Psoas muscle (tissue), 8 donors: ENCODE measurements around the gene GXYLT1. TPM values are rescaled to one million over a fixed set of nuclear protein-coding genes. Genes with fewer than 3 reads are reported as not detected.

Experiments used
- ATAC-seq, 4 donors: fragments of 200-7000 bp; cut with Tn5 transposase; one replicate each; pipeline ENCODE4 v1.9.1; 2020; ENCODE audit warnings: moderate library complexity in 3 of 4, mild to moderate bottlenecking in 2 of 4
- DNase-seq, 2 donors: peaks; one replicate each; pipeline ENCODE4 v3.0.0-alpha.2; 2020
- H3K27ac ChIP-seq: fragments of 200-600 bp; one replicate; pipeline ENCODE4 v1.8.0; 2022
- H3K27me3 ChIP-seq, 3 donors: fragments of 200-600 bp in 1 of 3; one replicate each; pipeline versions ENCODE4 v1.6.1 to v1.8.0; 2013 to 2022; ENCODE audit warnings: low read length in 2 of 3, mild to moderate bottlenecking in 2 of 3, moderate library complexity in 1 of 3; ENCODE audit not compliant: insufficient read depth in 3 of 3
- H3K36me3 ChIP-seq, 2 donors: fragments of 200-600 bp in 1 of 2; one replicate each; pipeline versions ENCODE4 v1.6.1 to v1.8.0; 2013 to 2022; ENCODE audit warnings: low read depth in 1 of 2, mild to moderate bottlenecking in 1 of 2, moderate library complexity in 1 of 2; ENCODE audit not compliant: insufficient read depth in 1 of 2
- H3K4me1 ChIP-seq: fragments of 200-600 bp; one replicate; pipeline ENCODE4 v1.8.0; 2022
- H3K4me3 ChIP-seq: fragments of 200-600 bp; one replicate; pipeline ENCODE4 v1.8.0; 2022; ENCODE audit warnings: mild to moderate bottlenecking
- H3K9me3 ChIP-seq: fragments of 200-600 bp; one replicate; pipeline ENCODE4 v1.8.0; 2022
- WGBS, 3 donors: extraction: QIAGEN DNeasy Blood & Tissue Kit; methylation state at CpG; one replicate each; pipeline versions ENCODE4 v1.1.6 to v1.1.7; 2013; 5-methylcytosine and 5-hydroxymethylcytosine counted together
- intact Hi-C, 2 donors: fragments of 100-400 bp; cut with DNase I; formaldehyde crosslinking; loops; one replicate each; pipeline versions ENCODE4 v1.11.0 to v1.14.2; 2022
- polyA plus RNA-seq, 3 donors: library from polyadenylated mRNA; stranded (reverse); fragments of 200-250 nt; gene quantifications; one replicate each; pipeline ENCODE4 v1.2.3, GENCODE V29; 2013
- total RNA-seq, 4 donors: library from RNA; stranded (reverse); fragmentation: NEBNext Ultra II Directional in 2 of 4; extraction: Animal tissue kit (Norgen Biotek cat#: 25700) in 2 of 4; gene quantifications; one replicate each; pipeline versions ENCODE4 v1.2.1 to v1.2.4, GENCODE V29; 2021 to 2023
- TF ChIP-seq, protein P1 (sequence below): fragments of 200-600 bp; IDR thresholded peaks from one replicate; pipeline ENCODE4 v1.8.0; 2022; ENCODE audit warnings: antibody characterized with exemption
- donor health status: healthy with polysubstance abuse.
- donor health status: DM: no; HTN: no; CAD: no; lungs with moderate emphysema.
- donor health status: Bipolar disorder and iron deficiency.
- donor health status: healthy.
- donor health status: DM: yes; HTN: yes; CAD: no.
- donor health status: DM: no; HTN: no; CAD: no.
- donor health status: DM: no; HTN: no; CAD: no.
- donor health status: DM: yes; HTN: yes; CAD: no.

Gene GXYLT1
- total and polyA plus RNA-seq, 7 donors: 1.3 to 6.3 (median 4.3) TPM

GRCh38 chr12:42130672-42131402, 13.8 kb downstream of the GXYLT1 start:
- Histone ChIP-seq H3K27ac (peak overlapping the region; percentile 58), H3K9me3 (no peaks in the 10 kb centered on the region), H3K4me1 (peaks cover 28% of the 10 kb centered on the region), H3K4me3 (no peak overlapping the region), H3K36me3 (no peaks in the 10 kb centered on the region), H3K27me3 (no peaks in the 10 kb centered on the region)
- WGBS, 3 donors: 46 to 65% (median 48%) methylated on average over 4 of the region's 4 CpGs
- intact Hi-C loops: loop anchor here in 1 of 2 donors (5.0 kb wide), 1 partner anchor 196 kb away; the partner anchor contains the start of genes PPHLN1 and ZCRB1
- DNase-seq: peak; percentile 51 to 65
- TF ChIP-seq, protein P1, sequence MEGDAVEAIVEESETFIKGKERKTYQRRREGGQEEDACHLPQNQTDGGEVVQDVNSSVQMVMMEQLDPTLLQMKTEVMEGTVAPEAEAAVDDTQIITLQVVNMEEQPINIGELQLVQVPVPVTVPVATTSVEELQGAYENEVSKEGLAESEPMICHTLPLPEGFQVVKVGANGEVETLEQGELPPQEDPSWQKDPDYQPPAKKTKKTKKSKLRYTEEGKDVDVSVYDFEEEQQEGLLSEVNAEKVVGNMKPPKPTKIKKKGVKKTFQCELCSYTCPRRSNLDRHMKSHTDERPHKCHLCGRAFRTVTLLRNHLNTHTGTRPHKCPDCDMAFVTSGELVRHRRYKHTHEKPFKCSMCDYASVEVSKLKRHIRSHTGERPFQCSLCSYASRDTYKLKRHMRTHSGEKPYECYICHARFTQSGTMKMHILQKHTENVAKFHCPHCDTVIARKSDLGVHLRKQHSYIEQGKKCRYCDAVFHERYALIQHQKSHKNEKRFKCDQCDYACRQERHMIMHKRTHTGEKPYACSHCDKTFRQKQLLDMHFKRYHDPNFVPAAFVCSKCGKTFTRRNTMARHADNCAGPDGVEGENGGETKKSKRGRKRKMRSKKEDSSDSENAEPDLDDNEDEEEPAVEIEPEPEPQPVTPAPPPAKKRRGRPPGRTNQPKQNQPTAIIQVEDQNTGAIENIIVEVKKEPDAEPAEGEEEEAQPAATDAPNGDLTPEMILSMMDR: no peak
- ATAC-seq: peak; percentile 82 to 88 (median 83)

DNA sequence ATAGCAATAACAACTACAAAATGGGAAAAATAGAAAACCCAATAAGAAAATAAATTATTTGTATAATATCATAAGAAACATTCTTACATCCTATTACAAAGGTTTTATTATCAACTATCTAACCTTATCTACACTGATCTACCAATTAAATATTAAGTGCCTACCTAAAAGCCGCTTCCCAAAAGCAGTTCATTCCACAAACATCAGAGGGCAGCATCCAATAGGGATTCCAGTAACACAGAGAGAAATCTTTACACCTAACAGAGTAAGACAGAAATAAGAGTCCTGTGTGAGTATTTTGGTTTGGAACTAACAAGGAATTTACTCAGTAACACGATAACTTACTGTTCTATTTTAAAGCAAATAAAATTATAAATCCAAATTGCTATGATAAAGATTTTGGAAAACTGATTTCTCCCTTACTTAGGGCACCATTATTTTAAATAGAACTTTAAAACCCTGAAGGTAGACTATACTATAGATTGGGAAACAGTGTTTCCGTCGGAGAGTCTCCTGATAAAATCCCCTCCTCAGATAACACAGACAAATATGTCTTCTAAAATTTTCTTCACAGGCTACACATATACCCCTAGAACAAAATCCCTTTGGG, 15.0 kb downstream of the GXYLT1 start:
- no peak for DNase-seq
- Histone ChIP-seq H3K27ac (peak overlapping the region; percentile 58), H3K4me3 (no peak overlapping the region), H3K4me1 (peaks cover 24% of the 10 kb centered on the region), H3K36me3 (no peaks in the 10 kb centered on the region), H3K27me3 (no peaks in the 10 kb centered on the region), H3K9me3 (no peaks in the 10 kb centered on the region)
- ATAC-seq: peak; percentile 80 to 93 (median 84)
- TF ChIP-seq, protein P1: peak; percentile 91
- 29 to 31% (median 29%) methylated on average over 4 of the region's 4 CpGs for WGBS, 3 donors
- intact Hi-C loops: loop anchor here in 1 of 2 donors (5.0 to 10.0 kb wide), 2 partner anchors 198 to 245 kb away; partner anchors contain the start of genes PPHLN1 and ZCRB1

- TF ChIP-seq, protein P1: no peak
- DNase-seq: no peak
- H3K27ac ChIP-seq: no peak overlapping the region
- no peaks in the 10 kb centered on the region for H3K36me3 ChIP-seq
- H3K4me3 ChIP-seq: no peak overlapping the region
- no peaks in the 10 kb centered on the region for H3K27me3 ChIP-seq
- ATAC-seq: no peak
- H3K9me3 ChIP-seq: no peaks in the 10 kb centered on the region
- intact Hi-C loops: loop anchor here in 1 of 2 donors (10.0 kb wide), 1 partner anchor 246 kb away; no protein-coding TSS in a partner anchor
- H3K4me1 ChIP-seq: peaks cover 24% of the 10 kb centered on the region
- WGBS, 3 donors: 93 to 96% (median 95%) methylated on average over 6 of the region's 6 CpGs
Observed at GRCh38 chr12:42128888-42129287, 15.8 kb downstream of the GXYLT1 start.

- DNase-seq: no peak
- H3K36me3 ChIP-seq: no peaks in the 10 kb centered on the region
- intact Hi-C loops: loop anchor here in 1 of 2 donors (10.0 kb wide), 1 partner anchor 246 kb away; no protein-coding TSS in a partner anchor
- no peaks in the 10 kb centered on the region for H3K9me3 ChIP-seq
- no peaks in the 10 kb centered on the region for H3K27me3 ChIP-seq
- no peak for ATAC-seq
- peaks cover 27% of the 10 kb centered on the region for H3K4me1 ChIP-seq
- TF ChIP-seq, protein P1: no peak
- no peak overlapping the region for H3K4me3 ChIP-seq
- H3K27ac ChIP-seq: no peak overlapping the region
- 79 to 93% (median 82%) methylated on average over 3 of the region's 3 CpGs for WGBS, 3 donors
Observed at GRCh38 chr12:42128327-42128726, 16.3 kb downstream of the GXYLT1 start.
